Cardiac muscle cell (in vitro differentiated cells and primary cell): Measurements from ENCODE around the gene RALGPS1. TPM values are rescaled to one million over a fixed set of nuclear protein-coding genes. Genes with fewer than 3 reads are reported as not detected.
A peak's percentile ranks its signal among the peaks of the same experiment; 100 is the strongest.

ENCODE experiments used
- DNase-seq, 2 donors: peaks; one replicate each; pipeline versions ENCODE4 v3.0.0 to v3.0.0-alpha.2; 2010 to 2017; ENCODE audit warnings: low read depth in 1 of 2, low spot score in 1 of 2
- H3K27ac ChIP-seq: fragments of 200-600 bp; sonication (generic); 2 replicates; pipeline ENCODE4 v1.5.1; 2016
- H3K27me3 ChIP-seq: fragments of 200-600 bp; sonication (generic); 2 replicates; pipeline ENCODE4 v1.6.0; 2016; ENCODE audit warnings: control low read depth
- H3K36me3 ChIP-seq: fragments of 200-600 bp; sonication (generic); 2 replicates; pipeline ENCODE4 v1.5.1; 2016; ENCODE audit warnings: control low read depth
- H3K4me1 ChIP-seq: fragments of 200-600 bp; sonication (generic); 2 replicates; pipeline ENCODE4 v1.8.1; 2017; ENCODE audit warnings: low read depth, mild to moderate bottlenecking, mixed run types
- H3K4me3 ChIP-seq: fragments of 200-600 bp; sonication (generic); 2 replicates; pipeline ENCODE4 v1.5.1; 2016; ENCODE audit warnings: mild to moderate bottlenecking
- H3K9me3 ChIP-seq: fragments of 200-600 bp; sonication (generic); 2 replicates; pipeline ENCODE4 v1.5.1; 2017; ENCODE audit warnings: low read depth, mild to moderate bottlenecking, control low read depth
- polyA plus RNA-seq: library from polyadenylated mRNA; unstranded; fragments of >200 nt; fragmentation: Nextera tagmentation; extraction: Ambion mirVana; gene quantifications from 2 replicates; pipeline ENCODE4 v1.2.1, GENCODE V29; 2016
- total RNA-seq: library from RNA; depleted of rRNA; stranded (reverse); fragments of >200 nt; gene quantifications from 2 replicates; pipeline ENCODE4 v1.2.3, GENCODE V29; 2016
- TF ChIP-seq, protein P1 (sequence below): IDR thresholded peaks from 2 replicates; pipeline ENCODE4 v1.5.1; 2012; ENCODE audit warnings: low read depth, mild to moderate bottlenecking, low read length

RALGPS1 gene
- total and polyA plus RNA-seq, 2 experiments from 2014 or later = 14.1 to 16.1 TPM

DNA sequence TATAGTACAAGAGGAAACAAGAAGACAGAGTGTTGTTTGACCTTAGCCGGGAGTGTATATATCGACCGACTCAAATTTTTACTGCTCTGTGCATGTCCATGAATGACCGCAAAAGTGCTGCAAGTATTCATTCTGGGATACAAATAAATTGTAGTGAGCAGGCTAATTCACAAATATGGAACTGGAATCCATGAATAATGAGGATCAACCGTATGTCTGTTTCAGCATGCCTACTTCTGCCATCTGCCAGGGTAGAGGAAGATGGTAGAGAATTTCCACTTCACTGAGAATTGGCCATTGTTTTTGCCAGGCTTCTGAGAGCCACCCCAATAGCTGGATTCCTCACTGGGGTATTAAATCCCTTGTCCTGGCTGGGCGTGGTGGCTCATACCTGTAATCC lies 8.5 kb upstream of the RALGPS1 start:
- TF ChIP-seq, protein P1, sequence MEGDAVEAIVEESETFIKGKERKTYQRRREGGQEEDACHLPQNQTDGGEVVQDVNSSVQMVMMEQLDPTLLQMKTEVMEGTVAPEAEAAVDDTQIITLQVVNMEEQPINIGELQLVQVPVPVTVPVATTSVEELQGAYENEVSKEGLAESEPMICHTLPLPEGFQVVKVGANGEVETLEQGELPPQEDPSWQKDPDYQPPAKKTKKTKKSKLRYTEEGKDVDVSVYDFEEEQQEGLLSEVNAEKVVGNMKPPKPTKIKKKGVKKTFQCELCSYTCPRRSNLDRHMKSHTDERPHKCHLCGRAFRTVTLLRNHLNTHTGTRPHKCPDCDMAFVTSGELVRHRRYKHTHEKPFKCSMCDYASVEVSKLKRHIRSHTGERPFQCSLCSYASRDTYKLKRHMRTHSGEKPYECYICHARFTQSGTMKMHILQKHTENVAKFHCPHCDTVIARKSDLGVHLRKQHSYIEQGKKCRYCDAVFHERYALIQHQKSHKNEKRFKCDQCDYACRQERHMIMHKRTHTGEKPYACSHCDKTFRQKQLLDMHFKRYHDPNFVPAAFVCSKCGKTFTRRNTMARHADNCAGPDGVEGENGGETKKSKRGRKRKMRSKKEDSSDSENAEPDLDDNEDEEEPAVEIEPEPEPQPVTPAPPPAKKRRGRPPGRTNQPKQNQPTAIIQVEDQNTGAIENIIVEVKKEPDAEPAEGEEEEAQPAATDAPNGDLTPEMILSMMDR = no peak
- Histone ChIP-seq H3K27me3 (peaks cover 14% of the 10 kb centered on the region), H3K9me3 (no peaks in the 10 kb centered on the region), H3K27ac (no peak overlapping the region), H3K36me3 (no peaks in the 10 kb centered on the region), H3K4me1 (no peaks in the 10 kb centered on the region), H3K4me3 (no peak overlapping the region)
- DNase-seq = no peak

DNA sequence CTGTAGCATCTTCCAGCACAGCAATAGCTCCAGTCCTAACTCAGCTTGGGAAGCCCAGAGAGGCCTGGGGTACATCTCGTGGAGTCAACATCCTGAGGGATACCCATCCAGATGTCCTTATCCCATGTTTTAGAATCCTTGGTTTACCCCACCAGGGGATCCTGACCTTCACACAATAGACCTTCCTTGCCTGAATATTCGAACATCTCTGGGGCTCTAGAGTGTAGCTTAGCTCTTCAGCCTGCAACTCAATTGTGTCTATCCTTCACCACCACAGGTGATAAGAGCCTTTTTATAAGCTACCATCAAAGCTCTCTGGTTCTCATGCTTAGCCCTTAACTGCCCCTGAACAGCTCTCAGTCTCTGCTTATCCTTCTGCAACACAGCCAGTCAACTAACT lies 7.5 kb upstream of the RALGPS1 start:
- Histone ChIP-seq H3K9me3 (no peaks in the 10 kb centered on the region), H3K27me3 (peaks cover 17% of the 10 kb centered on the region)
- no peak for DNase-seq

DNA sequence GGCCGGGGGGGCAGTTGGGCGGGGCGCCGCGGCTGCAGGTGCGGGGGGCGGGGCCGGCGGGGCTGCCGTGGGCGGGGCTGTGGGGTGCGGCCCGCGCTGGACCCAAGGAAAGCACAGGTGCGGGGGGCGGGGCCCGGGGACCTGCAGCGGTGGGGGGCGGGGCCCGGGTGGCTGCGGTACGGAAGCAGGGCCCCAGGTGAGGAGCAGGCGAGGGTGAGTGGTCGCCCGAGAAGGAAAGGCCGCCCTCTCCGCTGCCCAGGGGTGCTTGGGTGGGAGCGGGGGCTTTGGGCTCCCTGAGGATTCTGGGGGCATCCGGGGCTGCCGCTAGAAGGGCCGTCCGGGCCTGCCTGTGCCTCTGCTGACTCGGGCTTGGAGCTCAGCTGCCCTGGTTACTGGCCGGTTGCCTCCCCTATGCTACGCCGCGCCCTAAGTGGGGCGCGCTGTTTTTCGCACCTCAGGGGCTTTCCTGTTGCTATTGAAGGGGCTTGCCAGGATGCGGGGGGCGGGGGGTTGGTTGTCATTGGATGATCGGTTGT lies 767 bp downstream of the RALGPS1 start:
- DNase-seq = peak in 1 of 2 donors; percentile 41
- Histone ChIP-seq H3K4me1 (peaks cover 3% of the 10 kb centered on the region), H3K27me3 (peaks cover 38% of the 10 kb centered on the region), H3K27ac (no peak overlapping the region), H3K4me3 (peak overlapping the region; percentile 69), H3K9me3 (no peaks in the 10 kb centered on the region), H3K36me3 (no peaks in the 10 kb centered on the region)
- TF ChIP-seq, protein P1 = no peak

More for the DNA sequence above, 7.5 kb upstream of the RALGPS1 start:
- TF ChIP-seq, protein P1 = no peak
- Histone ChIP-seq H3K36me3 (no peaks in the 10 kb centered on the region), H3K4me1 (no peaks in the 10 kb centered on the region), H3K4me3 (no peak overlapping the region), H3K27ac (no peak overlapping the region)

DNA sequence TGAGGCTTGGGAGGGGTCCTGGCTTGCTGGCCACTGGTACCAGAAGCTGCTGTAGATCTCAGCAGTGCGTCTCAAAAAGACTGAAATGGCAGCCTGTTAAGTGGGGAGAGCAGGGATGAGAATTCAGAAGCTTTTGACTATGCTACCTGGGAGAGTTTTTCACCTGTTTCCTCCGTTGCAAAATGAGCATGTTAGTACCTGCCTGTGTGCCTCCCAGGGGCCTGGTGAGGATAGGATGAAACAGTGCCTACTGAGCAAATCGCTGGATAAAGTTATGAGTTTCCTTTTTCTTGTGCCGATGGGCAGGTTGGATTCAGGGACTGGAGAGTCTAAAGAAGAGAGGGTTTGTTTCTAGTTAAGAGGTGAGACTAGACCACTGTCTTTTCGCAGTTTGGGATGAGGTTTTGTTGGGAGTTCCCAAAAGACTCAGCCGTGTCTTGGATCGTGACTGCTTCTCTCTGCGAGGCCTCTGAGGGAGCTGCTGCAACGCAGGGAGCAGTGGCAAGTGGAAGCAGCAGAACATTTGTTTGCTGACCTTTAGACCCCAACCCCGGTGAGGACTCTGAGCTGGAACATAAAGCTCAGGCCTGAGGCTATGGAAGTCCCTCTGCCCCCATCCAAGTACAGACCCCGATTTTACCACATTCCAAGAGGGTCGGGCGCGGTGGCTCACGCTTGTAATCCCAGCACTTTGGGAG lies 1.4 kb downstream of the RALGPS1 start:
- TF ChIP-seq, protein P1 = no peak
- peak overlapping the region; percentile 69 for H3K4me3 ChIP-seq

DNA sequence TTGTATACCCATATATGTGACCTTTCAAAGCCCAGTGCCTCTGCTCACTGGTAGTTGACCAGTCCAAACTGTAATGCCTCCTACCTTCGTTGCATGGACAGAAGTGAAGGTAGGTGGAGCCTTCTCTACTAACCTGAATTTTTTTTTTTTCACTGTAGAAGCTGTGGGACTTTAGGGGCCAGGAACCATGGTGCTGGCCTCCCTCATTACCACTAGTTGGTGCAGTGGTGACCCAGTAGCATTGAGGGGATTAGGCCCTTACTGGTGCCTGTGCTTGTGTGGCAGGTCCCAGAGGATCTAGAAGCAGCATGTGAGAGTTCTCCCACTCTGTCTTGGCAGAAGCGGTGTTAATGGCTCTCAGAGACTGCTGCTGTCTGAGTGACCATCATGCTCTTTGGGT lies 2.3 kb downstream of the RALGPS1 start:
- Histone ChIP-seq H3K27me3 (peaks cover 37% of the 10 kb centered on the region), H3K4me3 (no peak overlapping the region), H3K27ac (no peak overlapping the region), H3K4me1 (peaks cover 3% of the 10 kb centered on the region), H3K9me3 (no peaks in the 10 kb centered on the region), H3K36me3 (no peaks in the 10 kb centered on the region)
- DNase-seq = no peak
- TF ChIP-seq, protein P1 = no peak

More for the DNA sequence above, 1.4 kb downstream of the RALGPS1 start:
- Histone ChIP-seq H3K27ac (no peak overlapping the region), H3K4me1 (peaks cover 3% of the 10 kb centered on the region), H3K27me3 (peaks cover 38% of the 10 kb centered on the region), H3K36me3 (no peaks in the 10 kb centered on the region), H3K9me3 (no peaks in the 10 kb centered on the region)
- no peak for DNase-seq
